Neural cell (in vitro differentiated cells): ENCODE measurements around the gene ME1. TPM values are rescaled to one million over a fixed set of nuclear protein-coding genes. Genes with fewer than 3 reads are reported as not detected.
A peak's percentile ranks its signal among the peaks of the same experiment; 100 is the strongest.

Experiments
- H2AFZ ChIP-seq: fragments of 200-600, 300-800 bp; sonication (generic), shearing (Covaris generic); 2 replicates; pipeline ENCODE4 v1.6.0; 2014; ENCODE audit warnings: low read depth, mild to moderate bottlenecking, antibody characterized with exemption, low read length, moderate library complexity
- H3F3A ChIP-seq: fragments of 200-600 bp; shearing (Covaris generic); 2 replicates; pipeline ENCODE4 v1.6.1; 2016; ENCODE audit warnings: mild to moderate bottlenecking, moderate library complexity, mixed read lengths, antibody characterized with exemption, low read length; ENCODE audit not compliant: insufficient read depth, poor library complexity, severe bottlenecking
- H3K27ac ChIP-seq: fragments of 200-600, 300-800 bp; sonication (generic), shearing (Covaris generic); 2 replicates; pipeline ENCODE4 v1.5.1; 2014; ENCODE audit warnings: mild to moderate bottlenecking, low read length, moderate library complexity
- H3K27me3 ChIP-seq: fragments of 300-800, 200-600 bp; sonication (generic), shearing (Covaris generic); 2 replicates; pipeline ENCODE4 v1.6.0; 2014; ENCODE audit warnings: mild to moderate bottlenecking, low read depth, low read length, moderate library complexity; ENCODE audit not compliant: insufficient read depth
- H3K36me3 ChIP-seq: fragments of 300-800, 200-600 bp; sonication (generic), shearing (Covaris generic); 2 replicates; pipeline ENCODE4 v1.5.1; 2014; ENCODE audit warnings: mild to moderate bottlenecking, antibody characterized with exemption, low read length, moderate library complexity; ENCODE audit not compliant: insufficient read depth
- H3K4me2 ChIP-seq: fragments of 300-800, 200-600 bp; sonication (generic), shearing (Covaris generic); 2 replicates; pipeline ENCODE4 v1.6.0; 2014; ENCODE audit warnings: mild to moderate bottlenecking, low read length
- H3K4me3 ChIP-seq: fragments of 300-800, 200-600 bp; sonication (generic), shearing (Covaris generic); 2 replicates; pipeline ENCODE4 v1.5.1; 2014; ENCODE audit warnings: mild to moderate bottlenecking, low read length, moderate library complexity
- H3K79me2 ChIP-seq: fragments of 200-600 bp; shearing (Covaris generic); replicated peaks from 2 replicates; pipeline ENCODE4 v1.6.0; 2014; ENCODE audit warnings: mild to moderate bottlenecking, low read length, moderate library complexity; ENCODE audit not compliant: insufficient read depth
- H3K9ac ChIP-seq: fragments of 300-800, 200-600 bp; sonication (generic), shearing (Covaris generic); 2 replicates; pipeline ENCODE4 v1.6.1; 2016; ENCODE audit warnings: mild to moderate bottlenecking, low read length, mixed read lengths
- H3K9me2 ChIP-seq: fragments of 200-600 bp; shearing (Covaris generic); 2 replicates; pipeline ENCODE4 v1.6.1; 2016; ENCODE audit warnings: mild to moderate bottlenecking, low read length, mixed read lengths; ENCODE audit not compliant: insufficient read depth
- H3K9me3 ChIP-seq: fragments of 200-600, 300-800 bp; sonication (generic), shearing (Covaris generic); 2 replicates; pipeline ENCODE4 v1.6.1; 2016; ENCODE audit warnings: mild to moderate bottlenecking, mixed run types, low read length, moderate library complexity, mixed read lengths
- H4K20me1 ChIP-seq: fragments of 200-600 bp; shearing (Covaris generic); 2 replicates; pipeline ENCODE4 v1.6.1; 2016; ENCODE audit warnings: mild to moderate bottlenecking, mixed run types; ENCODE audit not compliant: insufficient read depth
- EP300 ChIP-seq: fragments of 450-650 bp; conservative IDR thresholded peaks from 2 replicates; pipeline ENCODE4 v1.6.1; 2014; ENCODE audit warnings: antibody characterized with exemption, mild to moderate bottlenecking, moderate library complexity; ENCODE audit not compliant: poor library complexity, severe bottlenecking
- EZH2 ChIP-seq: fragments of 200-600, 300-800 bp; shearing (Covaris generic), sonication (generic); IDR thresholded peaks from 2 replicates; pipeline ENCODE4 v1.6.1; 2014; ENCODE audit warnings: antibody characterized with exemption, low read length, borderline replicate concordance, mild to moderate bottlenecking; ENCODE audit not compliant: insufficient read depth, poor library complexity, severe bottlenecking
- MXI1 ChIP-seq: fragments of 450-650 bp; conservative IDR thresholded peaks from 2 replicates; pipeline ENCODE4 v1.6.1; 2014; ENCODE audit warnings: antibody characterized with exemption, mild to moderate bottlenecking; ENCODE audit not compliant: poor library complexity, severe bottlenecking
- POLR2AphosphoS5 ChIP-seq: IDR thresholded peaks from 2 replicates; pipeline ENCODE4 v1.6.1; 2012
- RAD21 ChIP-seq: fragments of 450-650 bp; conservative IDR thresholded peaks from 2 replicates; pipeline ENCODE4 v1.6.1; 2014; ENCODE audit warnings: antibody characterized with exemption, mild to moderate bottlenecking, moderate library complexity
- REST ChIP-seq: IDR thresholded peaks from 2 replicates; pipeline ENCODE4 v1.6.1; 2012; ENCODE audit warnings: borderline replicate concordance
- SMC3 ChIP-seq: fragments of 450-650 bp; conservative IDR thresholded peaks from 2 replicates; pipeline ENCODE4 v1.6.1; 2014; ENCODE audit warnings: antibody characterized with exemption, mild to moderate bottlenecking, moderate library complexity; ENCODE audit not compliant: poor library complexity
- TAF1 ChIP-seq: IDR thresholded peaks from 2 replicates; pipeline ENCODE4 v1.6.1; 2012; ENCODE audit warnings: low read depth
- polyA plus RNA-seq: library from polyadenylated mRNA; depleted of rRNA; stranded (reverse); fragments of >200 nt; gene quantifications from 2 replicates; pipeline ENCODE4 v1.2.3, GENCODE V29; 2014
- TF ChIP-seq, protein P1 (sequence below): fragments of 450-650 bp; IDR thresholded peaks from 2 replicates; pipeline ENCODE4 v1.5.1; 2014; ENCODE audit warnings: antibody characterized with exemption, mild to moderate bottlenecking, moderate library complexity; ENCODE audit not compliant: poor library complexity, severe bottlenecking

ME1 gene
- polyA plus RNA-seq, 1 donor from 2014 or later = 0.09 TPM

DNA sequence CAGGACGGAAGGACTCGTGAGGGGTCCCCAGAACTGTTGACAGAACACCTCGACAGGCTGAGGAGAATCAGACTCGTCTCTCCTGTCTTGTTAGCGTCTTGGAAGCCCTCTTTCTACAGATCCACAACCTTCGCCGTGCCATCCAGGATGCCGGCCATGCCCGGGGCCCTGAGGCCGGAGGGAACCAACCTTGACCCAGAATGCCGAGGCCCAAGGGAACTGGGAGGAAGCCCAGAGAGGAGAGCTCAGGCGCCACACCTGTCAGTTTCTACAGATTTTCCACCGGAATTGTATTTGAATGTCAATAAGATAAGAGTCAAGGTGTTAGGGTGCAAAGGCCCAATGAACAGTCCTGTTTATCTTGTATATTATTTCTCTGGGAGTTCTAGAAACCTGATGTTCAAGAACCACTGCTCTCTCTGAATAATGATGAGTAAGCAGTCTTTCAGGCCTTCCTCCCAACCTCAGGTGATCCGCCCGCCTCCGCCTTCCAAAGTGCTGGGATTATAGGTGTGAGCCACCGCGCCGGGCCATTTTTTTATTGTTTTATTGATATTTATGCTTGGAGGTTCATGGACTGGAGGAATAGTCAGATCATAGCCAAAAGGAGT is 799 bp upstream of the ME1 start:
- Histone ChIP-seq H4K20me1 (no peaks in the 10 kb centered on the region), H3K9me2 (no peaks in the 10 kb centered on the region), H3K27ac (no peak overlapping the region), H3K4me3 (no peak overlapping the region), H3K9ac (no peak overlapping the region), H3K79me2 (no peaks in the 10 kb centered on the region), H3K9me3 (no peaks in the 10 kb centered on the region), H3K4me2 (no peak overlapping the region), H3K27me3 (peaks cover 16% of the 10 kb centered on the region), H3K36me3 (no peaks in the 10 kb centered on the region), H2AFZ (no peak overlapping the region), H3F3A (no peaks in the 10 kb centered on the region)
- TF ChIP-seq MXI1 = no peak
- TF ChIP-seq POLR2AphosphoS5 = no peak
- no peak for TF ChIP-seq EP300
- no peak for TF ChIP-seq SMC3
- no peak for TF ChIP-seq RAD21
- no peak for TF ChIP-seq EZH2
- TF ChIP-seq TAF1 = no peak
- TF ChIP-seq, protein P1, sequence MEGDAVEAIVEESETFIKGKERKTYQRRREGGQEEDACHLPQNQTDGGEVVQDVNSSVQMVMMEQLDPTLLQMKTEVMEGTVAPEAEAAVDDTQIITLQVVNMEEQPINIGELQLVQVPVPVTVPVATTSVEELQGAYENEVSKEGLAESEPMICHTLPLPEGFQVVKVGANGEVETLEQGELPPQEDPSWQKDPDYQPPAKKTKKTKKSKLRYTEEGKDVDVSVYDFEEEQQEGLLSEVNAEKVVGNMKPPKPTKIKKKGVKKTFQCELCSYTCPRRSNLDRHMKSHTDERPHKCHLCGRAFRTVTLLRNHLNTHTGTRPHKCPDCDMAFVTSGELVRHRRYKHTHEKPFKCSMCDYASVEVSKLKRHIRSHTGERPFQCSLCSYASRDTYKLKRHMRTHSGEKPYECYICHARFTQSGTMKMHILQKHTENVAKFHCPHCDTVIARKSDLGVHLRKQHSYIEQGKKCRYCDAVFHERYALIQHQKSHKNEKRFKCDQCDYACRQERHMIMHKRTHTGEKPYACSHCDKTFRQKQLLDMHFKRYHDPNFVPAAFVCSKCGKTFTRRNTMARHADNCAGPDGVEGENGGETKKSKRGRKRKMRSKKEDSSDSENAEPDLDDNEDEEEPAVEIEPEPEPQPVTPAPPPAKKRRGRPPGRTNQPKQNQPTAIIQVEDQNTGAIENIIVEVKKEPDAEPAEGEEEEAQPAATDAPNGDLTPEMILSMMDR = no peak
- TF ChIP-seq REST = no peak

DNA sequence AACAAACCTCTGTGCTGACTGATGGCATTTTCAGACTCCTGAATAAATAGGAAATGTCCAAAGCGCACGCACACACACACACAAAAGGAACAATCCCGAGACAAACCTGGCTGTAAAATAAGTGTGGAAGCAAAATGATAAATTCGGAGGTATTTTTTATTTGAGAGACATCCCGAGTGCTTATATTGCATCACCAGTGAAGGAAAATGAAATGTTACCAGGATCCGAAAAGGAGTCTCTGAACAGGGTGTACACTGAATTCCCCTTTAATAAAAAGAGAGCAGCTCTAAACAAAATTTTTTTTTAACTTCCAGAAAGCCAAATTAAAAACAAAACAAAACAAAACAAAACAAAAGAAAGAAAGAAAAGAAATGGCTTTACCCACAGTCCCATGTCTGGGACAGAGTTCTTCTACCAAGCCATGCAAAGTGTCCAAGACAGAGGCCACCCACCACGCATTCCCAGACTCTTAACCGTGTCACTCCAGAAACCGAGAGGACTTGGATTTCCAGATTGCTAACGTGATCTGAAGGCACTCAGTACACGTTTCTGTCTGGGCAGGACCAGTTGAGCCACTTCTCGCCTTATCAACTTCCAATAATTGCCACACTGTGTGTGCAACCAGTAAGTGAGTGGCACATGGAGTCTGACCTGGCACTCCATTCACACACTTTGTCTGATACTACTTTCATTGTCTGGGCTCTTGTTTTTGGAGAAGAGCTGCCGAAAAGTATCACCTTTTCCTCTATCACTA is 817 bp downstream of the ME1 start:
- H3K79me2 ChIP-seq = no peaks in the 10 kb centered on the region
- H4K20me1 ChIP-seq = no peaks in the 10 kb centered on the region
- no peak overlapping the region for H3K4me2 ChIP-seq
- H3F3A ChIP-seq = no peaks in the 10 kb centered on the region
- no peaks in the 10 kb centered on the region for H3K36me3 ChIP-seq
- H3K27me3 ChIP-seq = peaks cover 16% of the 10 kb centered on the region
- no peaks in the 10 kb centered on the region for H3K9me2 ChIP-seq
- TF ChIP-seq REST = no peak
- no peak for TF ChIP-seq EP300
- TF ChIP-seq MXI1 = no peak
- no peak for TF ChIP-seq SMC3
- TF ChIP-seq EZH2 = no peak
- TF ChIP-seq, protein P1 = no peak
- TF ChIP-seq TAF1 = no peak
- TF ChIP-seq RAD21 = no peak
- no peak for TF ChIP-seq POLR2AphosphoS5
- no peak overlapping the region for H2AFZ ChIP-seq
- peak overlapping the region; percentile 54 for H3K4me3 ChIP-seq
- no peaks in the 10 kb centered on the region for H3K9me3 ChIP-seq
- H3K27ac ChIP-seq = no peak overlapping the region
- no peak overlapping the region for H3K9ac ChIP-seq
